ENCODE measurements around the gene TAF1B.

The TAF1B gene

GRCh38 chr2:9937258-9937657, 94.0 kb downstream of the TAF1B start:
- Histone ChIP-seq H3K27me3 (ENCODE audit: low read length) (no peaks in the 10 kb centered on the region), H4K20me1 (ENCODE audit: low read depth, low read length) (no peaks in the 10 kb centered on the region), H3K9ac (ENCODE audit: low read length) (no peak overlapping the region), H3K27ac (ENCODE audit: low read depth, low read length) (no peak overlapping the region), H3K36me3 (ENCODE audit: low read length) (peaks cover 7% of the 10 kb centered on the region; the same call in 1 of the 2 replicates), H3K9me3 (ENCODE audit: insufficient read depth, low read length) (no peaks in the 10 kb centered on the region), H2AFZ (ENCODE audit: low read depth, low read length, severe bottlenecking) (no peak overlapping the region), H3K9me2 (replicated peaks; ENCODE audit: insufficient read depth, low read length) (no peaks in the 10 kb centered on the region), H3F3A (ENCODE audit: insufficient read depth) (peaks cover 2% of the 10 kb centered on the region; the same call in 1 of the 2 replicates), H3K4me3 (ENCODE audit: insufficient read depth, low read length, poor library complexity, severe bottlenecking) (no peak overlapping the region), H3K4me2 (ENCODE audit: low read depth, low read length, poor library complexity, severe bottlenecking) (no peak overlapping the region), H3K79me2 (ENCODE audit: insufficient read depth, low read length) (no peaks in the 10 kb centered on the region)
- TF ChIP-seq CTCF (IDR thresholded peaks at IDR 0.05; ENCODE audit: insufficient read depth, low read length, poor library complexity, severe bottlenecking) = no peak
- no peak for TF ChIP-seq EZH2phosphoT487 (conservative IDR thresholded peaks at IDR 0.05; ENCODE audit: low read length)

DNA sequence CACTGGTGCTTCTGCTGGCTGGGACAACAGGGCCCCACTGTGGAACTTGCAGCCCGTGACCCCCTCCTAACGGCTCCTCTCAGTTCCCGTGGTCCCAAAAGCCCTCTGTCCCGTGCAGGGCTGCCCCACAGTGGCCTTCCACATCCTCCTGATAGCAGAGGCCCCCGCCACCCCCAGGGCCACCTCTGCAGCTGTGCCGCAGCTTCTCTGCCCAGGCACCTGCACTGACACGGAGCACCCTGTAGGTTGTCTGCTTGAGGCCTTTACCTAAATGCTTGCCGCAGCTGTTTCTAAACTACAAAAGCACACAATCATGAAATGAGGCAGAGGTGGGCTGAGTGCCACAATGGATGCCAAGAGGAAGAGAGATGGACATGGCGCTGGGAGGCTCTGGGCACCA, 94.7 kb downstream of the TAF1B start:
- Histone ChIP-seq H3K4me2 (ENCODE audit: low read depth, low read length, poor library complexity, severe bottlenecking) (no peak overlapping the region), H3K36me3 (ENCODE audit: low read length) (peaks cover 7% of the 10 kb centered on the region; the same call in 1 of the 2 replicates), H3F3A (ENCODE audit: insufficient read depth) (peaks cover 2% of the 10 kb centered on the region; the same call in 1 of the 2 replicates), H3K27me3 (ENCODE audit: low read length) (no peaks in the 10 kb centered on the region), H3K9ac (ENCODE audit: low read length) (no peak overlapping the region), H3K9me2 (replicated peaks; ENCODE audit: insufficient read depth, low read length) (no peaks in the 10 kb centered on the region), H3K9me3 (ENCODE audit: insufficient read depth, low read length) (no peaks in the 10 kb centered on the region), H3K79me2 (ENCODE audit: insufficient read depth, low read length) (no peaks in the 10 kb centered on the region), H3K4me3 (ENCODE audit: insufficient read depth, low read length, poor library complexity, severe bottlenecking) (no peak overlapping the region), H3K27ac (ENCODE audit: low read depth, low read length) (no peak overlapping the region), H2AFZ (ENCODE audit: low read depth, low read length, severe bottlenecking) (no peak overlapping the region), H4K20me1 (ENCODE audit: low read depth, low read length) (no peaks in the 10 kb centered on the region)
- TF ChIP-seq CTCF (IDR thresholded peaks at IDR 0.05; ENCODE audit: insufficient read depth, low read length, poor library complexity, severe bottlenecking) (no peak), EZH2phosphoT487 (conservative IDR thresholded peaks at IDR 0.05; ENCODE audit: low read length) (no peak)

GRCh38 chr2:9939587-9940485, 96.6 kb downstream of the TAF1B start:
- Histone ChIP-seq H3K9me2 (replicated peaks; ENCODE audit: insufficient read depth, low read length) (no peaks in the 10 kb centered on the region), H3K4me3 (ENCODE audit: insufficient read depth, low read length, poor library complexity, severe bottlenecking) (no peak overlapping the region), H4K20me1 (ENCODE audit: low read depth, low read length) (no peaks in the 10 kb centered on the region), H3K27me3 (ENCODE audit: low read length) (no peaks in the 10 kb centered on the region), H3K9me3 (ENCODE audit: insufficient read depth, low read length) (no peaks in the 10 kb centered on the region), H3K9ac (ENCODE audit: low read length) (no peak overlapping the region), H3K4me2 (ENCODE audit: low read depth, low read length, poor library complexity, severe bottlenecking) (no peak overlapping the region), H3K36me3 (ENCODE audit: low read length) (no peaks in the 10 kb centered on the region; the same call in 1 of the 2 replicates), H3K79me2 (ENCODE audit: insufficient read depth, low read length) (no peaks in the 10 kb centered on the region), H3F3A (ENCODE audit: insufficient read depth) (peaks cover 2% of the 10 kb centered on the region; the same call in 1 of the 2 replicates), H3K27ac (ENCODE audit: low read depth, low read length) (no peak overlapping the region), H2AFZ (ENCODE audit: low read depth, low read length, severe bottlenecking) (no peak overlapping the region)
- TF ChIP-seq EZH2phosphoT487 (conservative IDR thresholded peaks at IDR 0.05; ENCODE audit: low read length) (no peak), CTCF (IDR thresholded peaks at IDR 0.05; ENCODE audit: insufficient read depth, low read length, poor library complexity, severe bottlenecking) (no peak)

Measured in SU-DHL-6 (cell line).